ENCODE measurements around the gene EIF4G1. TPM values are rescaled to one million over a fixed set of nuclear protein-coding genes. Genes with fewer than 3 reads are reported as not detected.

EIF4G1 gene
- polyA plus RNA-seq, 1 donor: 197 TPM

Other genes with a start within 250 kb of the EIF4G1 start
- gene HTR3E, start 217.5 kb upstream of the EIF4G1 start, polyA plus RNA-seq (ENCODE audit: insufficient read length): 0.14 TPM
- 41.3 TPM for gene EIF2B5, start 179.2 kb upstream of the EIF4G1 start, polyA plus RNA-seq (ENCODE audit: insufficient read length)
- gene DVL3, start 159.2 kb upstream of the EIF4G1 start, polyA plus RNA-seq (ENCODE audit: insufficient read length): 97.4 TPM
- 175 TPM for gene AP2M1, start 139.8 kb upstream of the EIF4G1 start, polyA plus RNA-seq (ENCODE audit: insufficient read length)
- gene ABCF3, start 128.4 kb upstream of the EIF4G1 start, polyA plus RNA-seq (ENCODE audit: insufficient read length): 51.5 TPM
- gene VWA5B2, start 85.0 kb upstream of the EIF4G1 start, polyA plus RNA-seq (ENCODE audit: insufficient read length): 0.63 TPM
- 25.5 TPM for gene ALG3, start 65.6 kb upstream of the EIF4G1 start, polyA plus RNA-seq (ENCODE audit: insufficient read length)
- 1.0 TPM for gene EEF1AKMT4, start 64.9 kb upstream of the EIF4G1 start, polyA plus RNA-seq (ENCODE audit: insufficient read length)
- gene CAMK2N2, start 53.1 kb upstream of the EIF4G1 start, polyA plus RNA-seq (ENCODE audit: insufficient read length): not detected
- gene ECE2, start 38.6 kb upstream of the EIF4G1 start, polyA plus RNA-seq (ENCODE audit: insufficient read length): not detected
- 169 TPM for gene PSMD2, start 15.4 kb upstream of the EIF4G1 start, polyA plus RNA-seq (ENCODE audit: insufficient read length)
- gene FAM131A, start 23.0 kb downstream of the EIF4G1 start, polyA plus RNA-seq (ENCODE audit: insufficient read length): 9.7 TPM
- 4.8 TPM for gene CLCN2, start 47.0 kb downstream of the EIF4G1 start, polyA plus RNA-seq (ENCODE audit: insufficient read length)
- gene POLR2H, start 47.1 kb downstream of the EIF4G1 start, polyA plus RNA-seq (ENCODE audit: insufficient read length): 42.2 TPM
- gene THPO, start 63.6 kb downstream of the EIF4G1 start, polyA plus RNA-seq (ENCODE audit: insufficient read length): 2.5 TPM
- gene CHRD, start 65.4 kb downstream of the EIF4G1 start, polyA plus RNA-seq (ENCODE audit: insufficient read length): 18.7 TPM
- gene EPHB3, start 247.2 kb downstream of the EIF4G1 start, polyA plus RNA-seq (ENCODE audit: insufficient read length): 42.4 TPM